H1 (cell line): ENCODE results near the gene PLCZ1. TPM values are rescaled to one million over a fixed set of nuclear protein-coding genes. Genes with fewer than 3 reads are reported as not detected.

Source experiments
- CTCF ChIA-PET: fragments of 300-600 bp; sonication (Branson Sonifier 250); formaldehyde crosslinking; loops from one replicate; lab custom pipeline; 2021; ENCODE audit not compliant: partially characterized antibody; lab: Charles Lee
- POLR2A ChIA-PET: fragments of 300-600 bp; sonication (Branson Sonifier 250); formaldehyde crosslinking; loops from one replicate; lab custom pipeline; 2021; ENCODE audit warnings: inconsistent platforms; ENCODE audit not compliant: partially characterized antibody; lab: Charles Lee
- DNase-seq, 2 experiments: peaks; one replicate each; pipeline versions ENCODE4 v3.0.0 to v3.0.0-alpha.2; 2010 to 2022; ENCODE audit warnings: low spot score in 2 of 2, low read depth in 1 of 2, mixed read lengths in 1 of 2
- FAIRE-seq: peaks from 2 replicates; lab custom pipeline; 2011; peaks lifted over from hg19 to GRCh38; lab: Jason Lieb, UNC
- H2AFZ ChIP-seq: 2 replicates; pipeline ENCODE4 v1.8.1; 2012; ENCODE audit warnings: low read length, inconsistent platforms
- H2AK5ac ChIP-seq: 2 replicates; pipeline ENCODE4 v1.6.1; 2013; ENCODE audit warnings: low read depth, low read length
- H2BK120ac ChIP-seq: replicated peaks from 2 replicates; pipeline ENCODE3; 2013; ENCODE audit warnings: low read depth, low read length, inconsistent platforms
- H2BK12ac ChIP-seq: 2 replicates; pipeline ENCODE4 v1.6.1; 2013; ENCODE audit warnings: low read depth, low read length
- H2BK15ac ChIP-seq: 2 replicates; pipeline ENCODE4 v1.6.1; 2013; ENCODE audit warnings: low read length
- H2BK20ac ChIP-seq: 2 replicates; pipeline ENCODE4 v1.6.1; 2013; ENCODE audit warnings: low read length
- H2BK5ac ChIP-seq: 2 replicates; pipeline ENCODE4 v1.6.1; 2013; ENCODE audit warnings: low read depth, low read length
- H3K14ac ChIP-seq: 2 replicates; pipeline ENCODE4 v1.6.1; 2013; ENCODE audit warnings: inconsistent platforms; ENCODE audit not compliant: insufficient read length
- H3K18ac ChIP-seq: 2 replicates; pipeline ENCODE4 v1.6.1; 2013; ENCODE audit warnings: low read length; ENCODE audit errors: extremely low read depth
- H3K23ac ChIP-seq: 2 replicates; pipeline ENCODE4 v1.6.1; 2013; ENCODE audit warnings: inconsistent platforms; ENCODE audit not compliant: insufficient read length
- H3K23me2 ChIP-seq: 2 replicates; pipeline ENCODE4 v1.6.1; 2013; ENCODE audit warnings: low read depth, low read length
- H3K27ac ChIP-seq: 2 replicates; pipeline ENCODE4 v1.6.1; 2011; ENCODE audit warnings: low read depth, low read length, inconsistent platforms
- H3K27me3 ChIP-seq, 4 experiments: replicated peaks in 1 of 4; 1 replicate in 1 of 4; 2 replicates in 3 of 4; pipeline versions ENCODE4 v1.6.1 to v1.8.1; 2011 to 2013; ENCODE audit warnings: low read length in 3 of 4, mild to moderate bottlenecking in 3 of 4, inconsistent platforms in 2 of 4, mixed read lengths in 2 of 4, moderate library complexity in 1 of 4; ENCODE audit not compliant: control insufficient read depth in 3 of 4, insufficient read depth in 3 of 4; ENCODE audit errors: extremely low read depth in 1 of 4
- H3K36me3 ChIP-seq, 4 experiments: 2 replicates each; pipeline versions ENCODE4 v1.6.1 to v1.8.1; 2011 to 2013; ENCODE audit warnings: mild to moderate bottlenecking in 4 of 4, low read length in 3 of 4, moderate library complexity in 2 of 4, control low read depth in 1 of 4, inconsistent platforms in 1 of 4; ENCODE audit not compliant: insufficient read depth in 4 of 4, control insufficient read depth in 2 of 4
- H3K4ac ChIP-seq: replicated peaks from 2 replicates; pipeline ENCODE3; 2013; ENCODE audit warnings: low read length, low read depth, mixed read lengths, inconsistent platforms; ENCODE audit not compliant: insufficient read length
- H3K4me1 ChIP-seq, 4 experiments: replicated peaks in 1 of 4; 1 replicate in 1 of 4; 2 replicates in 3 of 4; pipeline versions ENCODE4 v1.6.1 to v1.8.1; 2011 to 2013; ENCODE audit warnings: low read length in 3 of 4, inconsistent platforms in 2 of 4, mixed read lengths in 1 of 4; ENCODE audit not compliant: insufficient read depth in 4 of 4, control insufficient read depth in 3 of 4
- H3K4me2 ChIP-seq, 2 experiments: 2 replicates each; pipeline versions ENCODE4 v1.6.1 to v1.8.1; 2011 to 2013; ENCODE audit warnings: low read depth in 2 of 2, low read length in 2 of 2, control low read depth in 1 of 2, inconsistent platforms in 1 of 2, mild to moderate bottlenecking in 1 of 2; ENCODE audit not compliant: insufficient read depth in 1 of 2
- H3K4me3 ChIP-seq, 4 experiments: fragments of 200-600, 300-600 bp in 1 of 4; sonication (generic), shearing (Covaris generic), sonication (Bioruptor Twin) in 1 of 4; 2 replicates each; pipeline versions ENCODE4 v1.5.1 to v1.8.1; 2011 to 2016; ENCODE audit warnings: low read length in 4 of 4, low read depth in 3 of 4, control low read depth in 2 of 4, inconsistent platforms in 2 of 4, mild to moderate bottlenecking in 2 of 4, mixed read lengths in 1 of 4, moderate library complexity in 1 of 4; ENCODE audit not compliant: insufficient read depth in 2 of 4; ENCODE audit errors: extremely low read depth in 1 of 4
- H3K56ac ChIP-seq: replicated peaks from 2 replicates; pipeline ENCODE3; 2013; ENCODE audit warnings: low read depth, mild to moderate bottlenecking, mixed read lengths, low read length, inconsistent platforms; ENCODE audit not compliant: insufficient read length
- H3K79me1 ChIP-seq: 2 replicates; pipeline ENCODE4 v1.6.1; 2013; ENCODE audit warnings: low read depth, low read length, control low read depth
- H3K79me2 ChIP-seq, 2 experiments: 2 replicates each; pipeline versions ENCODE4 v1.6.1 to v1.8.1; 2012 to 2013; ENCODE audit warnings: low read length in 2 of 2, mild to moderate bottlenecking in 2 of 2, inconsistent platforms in 1 of 2; ENCODE audit not compliant: insufficient read depth in 2 of 2, control insufficient read depth in 1 of 2
- H3K9ac ChIP-seq, 4 experiments: replicated peaks in 1 of 4; 1 replicate in 1 of 4; 2 replicates in 3 of 4; pipeline versions ENCODE4 v1.6.1 to v1.8.1; 2011 to 2013; ENCODE audit warnings: low read depth in 3 of 4, low read length in 3 of 4, control low read depth in 2 of 4, mild to moderate bottlenecking in 2 of 4, moderate library complexity in 2 of 4, inconsistent platforms in 1 of 4; ENCODE audit errors: extremely low read depth in 1 of 4
- H3K9me3 ChIP-seq, 2 experiments: 2 replicates each; pipeline versions ENCODE4 v1.6.1 to v1.8.1; 2012 to 2013; ENCODE audit warnings: mild to moderate bottlenecking in 2 of 2, moderate library complexity in 2 of 2, control low read depth in 1 of 2, inconsistent platforms in 1 of 2, low read depth in 1 of 2, low read length in 1 of 2, mixed read lengths in 1 of 2; ENCODE audit not compliant: insufficient read depth in 2 of 2
- H4K20me1 ChIP-seq, 2 experiments: replicated peaks in 1 of 2; 2 replicates each; pipeline versions ENCODE3 to v1.8.1; 2011 to 2013; ENCODE audit warnings: inconsistent platforms in 2 of 2, low read length in 2 of 2, mild to moderate bottlenecking in 1 of 2; ENCODE audit not compliant: insufficient read depth in 2 of 2, control insufficient read depth in 1 of 2
- H4K5ac ChIP-seq: 2 replicates; pipeline ENCODE4 v1.6.1; 2013; ENCODE audit warnings: low read length, low read depth, mixed read lengths, inconsistent platforms; ENCODE audit not compliant: insufficient read length
- H4K8ac ChIP-seq: 2 replicates; pipeline ENCODE4 v1.8.0; 2013; ENCODE audit warnings: mild to moderate bottlenecking, moderate library complexity, low read length, inconsistent platforms; ENCODE audit not compliant: insufficient read depth; ENCODE audit errors: extremely low read depth
- H4K91ac ChIP-seq: replicated peaks from 2 replicates; pipeline ENCODE3; 2013; ENCODE audit warnings: low read length, mixed read lengths, inconsistent platforms; ENCODE audit not compliant: insufficient read length
- ATF3 ChIP-seq: IDR thresholded peaks from 2 replicates; pipeline ENCODE4 v1.6.1; 2011; ENCODE audit warnings: low read depth, mild to moderate bottlenecking, low read length; ENCODE audit not compliant: insufficient read depth
- BCL11A ChIP-seq, 2 experiments: IDR thresholded peaks; one replicate each; pipeline ENCODE4 v1.6.1; 2011; ENCODE audit warnings: low read depth in 2 of 2, low read length in 2 of 2, mild to moderate bottlenecking in 2 of 2
- CTBP2 ChIP-seq: IDR thresholded peaks from 2 replicates; pipeline ENCODE4 v1.7.0; 2011; ENCODE audit warnings: borderline replicate concordance, mild to moderate bottlenecking, moderate library complexity, mixed read lengths, low read length; ENCODE audit not compliant: insufficient read depth, insufficient read length
- FOSL1 ChIP-seq: IDR thresholded peaks from 2 replicates; pipeline ENCODE4 v1.6.1; 2011; ENCODE audit warnings: mild to moderate bottlenecking, low read depth, low read length, moderate library complexity; ENCODE audit not compliant: insufficient read depth
- HDAC6 ChIP-seq: IDR thresholded peaks from one replicate; pipeline ENCODE4 v1.7.1; 2012; ENCODE audit warnings: low read depth, mild to moderate bottlenecking, inconsistent platforms, low read length, moderate library complexity
- JUN ChIP-seq: IDR thresholded peaks from 2 replicates; pipeline ENCODE4 v1.6.1; 2011; ENCODE audit warnings: low read depth, mild to moderate bottlenecking, improper control_type of control experiment, low read length
- KDM5A ChIP-seq: fragments of 200-600 bp; IDR thresholded peaks from 2 replicates; pipeline ENCODE4 v1.7.1; 2012; ENCODE audit warnings: mild to moderate bottlenecking, low read length, inconsistent platforms, mixed read lengths
- SIN3A ChIP-seq, 2 experiments: IDR thresholded peaks in 1 of 2; conservative IDR thresholded peaks in 1 of 2; 2 replicates each; pipeline ENCODE4 v1.6.1; 2011 to 2012; ENCODE audit warnings: low read length in 2 of 2, improper control_type of control experiment in 1 of 2, low read depth in 1 of 2, mild to moderate bottlenecking in 1 of 2
- TAF1 ChIP-seq: IDR thresholded peaks from 2 replicates; pipeline ENCODE4 v1.6.1; 2011; ENCODE audit warnings: mild to moderate bottlenecking, low read depth, low read length
- TAF7 ChIP-seq: optimal IDR thresholded peaks from 2 replicates; pipeline ENCODE3; 2011; ENCODE audit warnings: low read depth, mild to moderate bottlenecking, inconsistent platforms, low read length, moderate library complexity, borderline replicate concordance
- USF2 ChIP-seq: IDR thresholded peaks from 2 replicates; pipeline ENCODE4 v1.6.1; 2011; ENCODE audit warnings: low read length, improper control_type of control experiment
- YY1 ChIP-seq: IDR thresholded peaks from 2 replicates; pipeline ENCODE4 v1.6.1; 2011; ENCODE audit warnings: low read depth, mild to moderate bottlenecking, low read length
- WGBS, 2 experiments: shearing (Covaris generic) in 1 of 2; methylation state at CpG; one replicate each; pipeline versions ENCODE4 v1.1.6 to v1.1.7; 2013 to 2015; ENCODE audit warnings: low lambda C conversion rate in 2 of 2, mixed read lengths in 2 of 2, inconsistent platforms in 1 of 2, low coverage in 1 of 2, missing lambda C conversion rate in 1 of 2; ENCODE audit not compliant: insufficient replicate concordance in 2 of 2, insufficient coverage in 1 of 2, insufficient read length in 1 of 2; ENCODE audit errors: extremely low coverage in 1 of 2, missing lambda C conversion rate in 1 of 2; 5-methylcytosine and 5-hydroxymethylcytosine counted together
- polyA plus RNA-seq, 7 experiments: library from polyadenylated mRNA; depleted of rRNA in 3 of 7; stranded (reverse) in 5 of 7; unstranded in 2 of 7; fragments of >200 nt in 5 of 7; fragments of 200-250 nt in 2 of 7; gene quantifications; 1 replicate in 5 of 7; 2 replicates in 1 of 7; 4 replicates in 1 of 7; pipeline versions ENCODE4 v1.2.1 to v1.2.3, GENCODE V29; 2011 to 2013; ENCODE audit warnings: missing spikeins in 2 of 7, mixed read lengths in 2 of 7
- total RNA-seq: library from RNA; stranded (reverse); fragmentation: NEBNext Ultra II Directional; extraction: Animal tissue kit (Norgen Biotek cat#: 25700); gene quantifications from 2 replicates; pipeline ENCODE4 v1.2.1, GENCODE V29; 2021

The PLCZ1 gene
- total and polyA plus RNA-seq, 2 of the 8 experiments (the other 6 are each of a cell fraction or from before 2014, with no cell fraction given): not detected

- Histone ChIP-seq H4K8ac (no peak overlapping the region), H3K36me3 (no peaks in the 10 kb centered on the region), H3K4me2 (no peak overlapping the region), H3K9me3 (no peaks in the 10 kb centered on the region), H3K27me3 (peaks cover 0 to 1% (median 0%) of the 10 kb centered on the region in 4 experiments; a peak in 1 of 7 replicates), H3K18ac (no peak overlapping the region), H2AK5ac (no peak overlapping the region), H2BK5ac (no peak overlapping the region), H4K20me1 (no peaks in the 10 kb centered on the region), H3K79me1 (no peaks in the 10 kb centered on the region), H3K9ac (no peak overlapping the region), H3K27ac (no peak overlapping the region), H4K5ac (no peak overlapping the region), H3K4me1 (peaks cover 0 to 8% (median under 1%) of the 10 kb centered on the region in 4 experiments; a peak in 3 of 7 replicates), H2BK120ac (no peak overlapping the region), H2BK15ac (no peak overlapping the region), H3K23me2 (no peaks in the 10 kb centered on the region), H3K79me2 (no peaks in the 10 kb centered on the region), H3K23ac (no peak overlapping the region), H3K4ac (no peak overlapping the region), H3K14ac (no peak overlapping the region), H3K56ac (no peak overlapping the region), H2BK20ac (no peak overlapping the region), H2BK12ac (no peak overlapping the region), H4K91ac (no peak overlapping the region), H2AFZ (no peak overlapping the region), H3K4me3 (no peak overlapping the region)
- ChIA-PET POLR2A (no interaction called here), CTCF (interaction anchor here (0.8 kb wide), 1 partner anchor 127 kb away, joined by 3 read pairs; no protein-coding TSS in a partner anchor)
- no peak for TF ChIP-seq KDM5A
- TF ChIP-seq CTBP2: no peak
- no peak for TF ChIP-seq SIN3A (conservative IDR thresholded peaks at IDR 0.05 in 1 of 2, IDR thresholded peaks at IDR 0.05 in 1 of 2; ENCODE audit: low read depth in 1 of 2, low read length in 2 of 2)
- no peak for TF ChIP-seq USF2
- no peak for TF ChIP-seq YY1
- no peak for TF ChIP-seq JUN
- no peak for TF ChIP-seq BCL11A (IDR thresholded peaks at IDR 0.05; ENCODE audit: low read depth in 2 of 2, low read length in 2 of 2)
- TF ChIP-seq TAF1: no peak
- no peak for TF ChIP-seq ATF3
- no peak for TF ChIP-seq HDAC6
- TF ChIP-seq TAF7: no peak
- TF ChIP-seq FOSL1: no peak
- FAIRE-seq (no peak), DNase-seq (no peak)
- 93% methylated on average over 1 of the region's 1 CpG; no CpG with 5 or more reads in 1 of the 2 experiments for WGBS, 2 experiments
Observed at GRCh38 chr12:18684430-18684829, 53.4 kb downstream of the PLCZ1 start.
